Measurements from ENCODE around the gene GOT2. TPM values are rescaled to one million over a fixed set of nuclear protein-coding genes. Genes with fewer than 3 reads are reported as not detected.

Gene GOT2
- total RNA-seq, 1 experiment from 2014 or later: 150 TPM

GRCh38 chr16:58755989-58756649 is 22.0 kb upstream of the GOT2 start:
- Histone ChIP-seq H3K9me3 (no peaks in the 10 kb centered on the region), H3K4me1 (no peaks in the 10 kb centered on the region), H3K27me3 (replicated peaks; ENCODE audit: control insufficient read depth, insufficient read depth, low read length) (no peaks in the 10 kb centered on the region), H3K4me3 (ENCODE audit: low read depth, low read length) (no peak overlapping the region), H3K36me3 (ENCODE audit: control insufficient read depth, insufficient read depth, low read length) (no peaks in the 10 kb centered on the region)
- no peaks in the 10 kb centered on the region for H3K9me3 Mint-ChIP-seq (ENCODE audit: unreplicated experiment)
- CTCF ChIA-PET: interaction anchor here (0.5 to 1.5 kb wide), 30 partner anchors 10 to 759 kb away, joined by 3 to 27 read pairs (median 4); partner anchors contain the start of genes GOT2, NDRG4, SETD6 and SLC38A7
- H3K36me3 Mint-ChIP-seq (ENCODE audit: insufficient read depth, unreplicated experiment): no peaks in the 10 kb centered on the region
- H3K27ac Mint-ChIP-seq (ENCODE audit: unreplicated experiment): no peak overlapping the region
- BruUV-seq (replicated peaks): no TSS peak
- no peaks in the 10 kb centered on the region for H3K4me1 Mint-ChIP-seq (ENCODE audit: low read depth, unreplicated experiment)
- peak; percentile 85 to 94 for TF ChIP-seq CTCF (IDR thresholded peaks at IDR 0.05; ENCODE audit: insufficient read depth in 1 of 2, low read depth in 1 of 2, low read length in 1 of 2, severe bottlenecking in 1 of 2, unreplicated experiment in 1 of 2)
- H3K4me3 Mint-ChIP-seq (ENCODE audit: unreplicated experiment): no peak overlapping the region
- peak; percentile 81 to 83 for DNase-seq
- intact Hi-C loops (cut with micrococcal nuclease; ENCODE audit: unreplicated experiment): loop anchor here (1.0 to 10.0 kb wide), 7 partner anchors 23 to 731 kb away; partner anchors contain the start of gene MMP15
- POLR2A ChIA-PET: no interaction called here
- peaks cover 10% of the 10 kb centered on the region for H3K27me3 Mint-ChIP-seq (ENCODE audit: insufficient read depth, unreplicated experiment)

- Mint-ChIP-seq H3K4me1 (ENCODE audit: low read depth, unreplicated experiment) (no peaks in the 10 kb centered on the region), H3K9me3 (ENCODE audit: unreplicated experiment) (no peaks in the 10 kb centered on the region), H3K27me3 (ENCODE audit: insufficient read depth, unreplicated experiment) (peaks cover 3% of the 10 kb centered on the region), H3K36me3 (ENCODE audit: insufficient read depth, unreplicated experiment) (no peaks in the 10 kb centered on the region), H3K27ac (ENCODE audit: unreplicated experiment) (no peak overlapping the region), H3K4me3 (ENCODE audit: unreplicated experiment) (no peak overlapping the region)
- Histone ChIP-seq H3K27me3 (replicated peaks; ENCODE audit: control insufficient read depth, insufficient read depth, low read length) (no peaks in the 10 kb centered on the region), H3K4me1 (no peaks in the 10 kb centered on the region), H3K36me3 (ENCODE audit: control insufficient read depth, insufficient read depth, low read length) (no peaks in the 10 kb centered on the region), H3K9me3 (no peaks in the 10 kb centered on the region), H3K4me3 (ENCODE audit: low read depth, low read length) (no peak overlapping the region)
- ChIA-PET POLR2A (no interaction called here), CTCF (interaction anchor here (0.6 kb wide), 1 partner anchor 239 kb away, joined by 4 read pairs; no protein-coding TSS in a partner anchor)
- DNase-seq: no peak
- no peak for TF ChIP-seq CTCF (IDR thresholded peaks at IDR 0.05; ENCODE audit: insufficient read depth in 1 of 2, low read depth in 1 of 2, low read length in 1 of 2, severe bottlenecking in 1 of 2, unreplicated experiment in 1 of 2)
- no TSS peak for BruUV-seq (replicated peaks)
- intact Hi-C loops (cut with micrococcal nuclease; ENCODE audit: unreplicated experiment): loop anchor here (10.0 kb wide), 1 partner anchor 729 kb away; the partner anchor contains the start of gene MMP15
Measured at GRCh38 chr16:58753711-58754134, 19.6 kb upstream of the GOT2 start.

GRCh38 chr16:58744497-58744896 is 10.4 kb upstream of the GOT2 start:
- no peak overlapping the region for H3K27ac Mint-ChIP-seq (ENCODE audit: unreplicated experiment)
- Histone ChIP-seq H3K9me3 (no peaks in the 10 kb centered on the region), H3K36me3 (ENCODE audit: control insufficient read depth, insufficient read depth, low read length) (no peaks in the 10 kb centered on the region), H3K27me3 (replicated peaks; ENCODE audit: control insufficient read depth, insufficient read depth, low read length) (no peaks in the 10 kb centered on the region), H3K4me3 (ENCODE audit: low read depth, low read length) (no peak overlapping the region), H3K4me1 (no peaks in the 10 kb centered on the region)
- H3K36me3 Mint-ChIP-seq (ENCODE audit: insufficient read depth, unreplicated experiment): no peaks in the 10 kb centered on the region
- TF ChIP-seq CTCF (IDR thresholded peaks at IDR 0.05; ENCODE audit: insufficient read depth in 1 of 2, low read depth in 1 of 2, low read length in 1 of 2, severe bottlenecking in 1 of 2, unreplicated experiment in 1 of 2): no peak
- intact Hi-C loops (cut with micrococcal nuclease; ENCODE audit: unreplicated experiment): no loop called here
- no TSS peak for BruUV-seq (replicated peaks)
- H3K4me1 Mint-ChIP-seq (ENCODE audit: low read depth, unreplicated experiment): no peaks in the 10 kb centered on the region
- ChIA-PET POLR2A (no interaction called here), CTCF (interaction anchor here (0.6 kb wide), 2 partner anchors 60 to 232 kb away, joined by 3 read pairs; partner anchors contain the start of gene SLC38A7)
- no peaks in the 10 kb centered on the region for H3K27me3 Mint-ChIP-seq (ENCODE audit: insufficient read depth, unreplicated experiment)
- no peaks in the 10 kb centered on the region for H3K9me3 Mint-ChIP-seq (ENCODE audit: unreplicated experiment)
- DNase-seq: no peak
- no peak overlapping the region for H3K4me3 Mint-ChIP-seq (ENCODE audit: unreplicated experiment)
